ENCODE results near the gene PTX4.

DNA sequence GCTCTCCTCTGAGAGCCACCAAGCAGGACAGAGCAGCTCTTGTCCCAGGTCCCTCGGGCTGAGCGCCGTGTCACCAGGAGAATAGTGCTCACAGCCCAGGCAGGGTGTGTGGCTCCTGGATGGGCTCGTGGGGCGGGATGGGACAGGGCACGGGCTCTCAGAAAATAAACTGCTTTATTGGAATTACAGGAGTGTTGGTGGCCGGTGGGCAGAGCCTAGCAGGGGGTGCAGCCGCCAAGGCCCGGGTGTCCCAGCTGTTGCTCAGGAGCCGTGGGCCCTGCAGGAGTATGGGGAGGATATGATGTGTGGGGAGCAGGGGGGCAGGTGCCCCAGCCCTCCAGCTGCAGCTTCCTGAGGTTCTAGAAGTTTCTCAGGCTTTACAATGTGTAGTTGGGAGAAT is 21.5 kb upstream of the PTX4 start:
- TF ChIP-seq CTCF (IDR thresholded peaks at IDR 0.05): no peak
- no peak for TF ChIP-seq POLR2A (IDR thresholded peaks at IDR 0.05)
